OCI-LY1 (cell line): ENCODE measurements around the gene MPO.

ENCODE experiments used
- EZH2 ChIP-seq: fragments of 200-600 bp; sonication (generic), shearing (Covaris generic); IDR thresholded peaks from 2 replicates; pipeline ENCODE4 v1.8.0; 2017; ENCODE audit warnings: borderline replicate concordance, mixed run types, mild to moderate bottlenecking, antibody characterized with exemption, low read length, moderate library complexity, mixed read lengths
- TF ChIP-seq, protein P1 (sequence below): fragments of 200-600 bp; sonication (generic), shearing (Covaris generic); IDR thresholded peaks from 2 replicates; pipeline ENCODE4 v1.5.1; 2017; ENCODE audit warnings: mild to moderate bottlenecking, antibody characterized with exemption, low read length, moderate library complexity, mixed read lengths

DNA sequence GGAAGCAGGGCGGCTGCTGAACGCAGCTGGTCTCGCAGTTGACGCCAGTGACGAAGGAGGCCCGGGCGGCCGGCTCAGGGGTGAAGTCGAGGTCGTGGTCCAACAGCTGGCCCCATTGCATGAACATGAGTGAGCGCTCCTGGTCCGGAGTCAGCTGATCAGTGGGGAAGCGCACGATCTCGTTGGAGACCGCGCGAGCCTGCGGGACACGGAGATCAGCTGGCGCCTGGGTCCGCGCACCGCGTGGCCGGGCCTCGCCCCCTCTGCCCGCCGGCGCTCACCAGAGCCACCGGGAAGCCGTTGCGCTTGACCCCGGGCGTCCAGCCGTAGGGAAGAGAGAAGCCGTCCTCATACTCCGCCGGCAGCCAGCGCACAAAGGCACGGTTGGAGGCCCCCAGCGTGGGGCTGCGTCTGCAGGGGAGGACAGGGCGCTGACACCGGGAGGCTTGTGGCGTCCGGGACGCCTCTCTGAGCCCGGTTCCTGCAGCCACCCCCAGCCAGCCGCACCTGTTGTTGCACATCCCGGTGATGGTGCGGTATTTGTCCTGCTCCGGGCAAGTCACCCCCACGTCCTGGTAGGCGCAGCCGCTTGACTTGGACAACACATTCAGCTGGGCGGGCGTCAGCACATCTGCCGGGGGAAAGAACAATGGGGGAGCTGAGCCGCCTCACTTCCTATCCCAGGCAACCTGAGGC lies 1.6 kb downstream of the MPO start:
- TF ChIP-seq, protein P1, sequence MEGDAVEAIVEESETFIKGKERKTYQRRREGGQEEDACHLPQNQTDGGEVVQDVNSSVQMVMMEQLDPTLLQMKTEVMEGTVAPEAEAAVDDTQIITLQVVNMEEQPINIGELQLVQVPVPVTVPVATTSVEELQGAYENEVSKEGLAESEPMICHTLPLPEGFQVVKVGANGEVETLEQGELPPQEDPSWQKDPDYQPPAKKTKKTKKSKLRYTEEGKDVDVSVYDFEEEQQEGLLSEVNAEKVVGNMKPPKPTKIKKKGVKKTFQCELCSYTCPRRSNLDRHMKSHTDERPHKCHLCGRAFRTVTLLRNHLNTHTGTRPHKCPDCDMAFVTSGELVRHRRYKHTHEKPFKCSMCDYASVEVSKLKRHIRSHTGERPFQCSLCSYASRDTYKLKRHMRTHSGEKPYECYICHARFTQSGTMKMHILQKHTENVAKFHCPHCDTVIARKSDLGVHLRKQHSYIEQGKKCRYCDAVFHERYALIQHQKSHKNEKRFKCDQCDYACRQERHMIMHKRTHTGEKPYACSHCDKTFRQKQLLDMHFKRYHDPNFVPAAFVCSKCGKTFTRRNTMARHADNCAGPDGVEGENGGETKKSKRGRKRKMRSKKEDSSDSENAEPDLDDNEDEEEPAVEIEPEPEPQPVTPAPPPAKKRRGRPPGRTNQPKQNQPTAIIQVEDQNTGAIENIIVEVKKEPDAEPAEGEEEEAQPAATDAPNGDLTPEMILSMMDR = no peak
- no peak for TF ChIP-seq EZH2
